Fibroblast of lung (primary cell): ENCODE results near the gene TRMT61A. TPM values are rescaled to one million over a fixed set of nuclear protein-coding genes. Genes with fewer than 3 reads are reported as not detected.

Experiments
- DNase-seq, 2 donors: peaks; one replicate each; pipeline versions ENCODE4 v3.0.0 to v3.0.0-alpha.2; 2010; ENCODE audit warnings: low read depth in 2 of 2
- H2AFZ ChIP-seq: 2 replicates; pipeline ENCODE4 v1.5.1; 2012; ENCODE audit warnings: low read length, control low read depth, inconsistent platforms
- H3K27ac ChIP-seq: 2 replicates; pipeline ENCODE4 v1.5.1; 2011; ENCODE audit warnings: low read length, control low read depth; ENCODE audit not compliant: insufficient read depth
- H3K27me3 ChIP-seq: 2 replicates; pipeline ENCODE4 v1.5.1; 2011; ENCODE audit warnings: mild to moderate bottlenecking, low read length; ENCODE audit not compliant: control insufficient read depth, insufficient read depth
- H3K36me3 ChIP-seq: 2 replicates; pipeline ENCODE4 v1.5.1; 2011; ENCODE audit warnings: low read length; ENCODE audit not compliant: control insufficient read depth, insufficient read depth
- H3K4me1 ChIP-seq: 2 replicates; pipeline ENCODE4 v1.5.1; 2011; ENCODE audit warnings: low read length; ENCODE audit not compliant: control insufficient read depth, insufficient read depth; ENCODE audit errors: extremely low read depth
- H3K4me2 ChIP-seq: 2 replicates; pipeline ENCODE4 v1.5.1; 2011; ENCODE audit warnings: low read length, control low read depth; ENCODE audit not compliant: insufficient read depth; ENCODE audit errors: extremely low read depth
- H3K4me3 ChIP-seq, 4 experiments: fragments of 200-600 bp in 1 of 4; sonication (generic) in 1 of 4; replicated peaks in 1 of 4; 2 replicates each; pipeline ENCODE4 v1.5.1; 2011 to 2016; ENCODE audit warnings: low read length in 4 of 4, low read depth in 3 of 4, mild to moderate bottlenecking in 3 of 4, control low read depth in 2 of 4, inconsistent platforms in 1 of 4, mixed read lengths in 1 of 4; ENCODE audit not compliant: insufficient read depth in 1 of 4; ENCODE audit errors: control extremely low read depth in 1 of 4
- H3K79me2 ChIP-seq: 2 replicates; pipeline ENCODE4 v1.5.1; 2012; ENCODE audit warnings: mild to moderate bottlenecking, low read length, inconsistent platforms; ENCODE audit not compliant: control insufficient read depth, insufficient read depth
- H3K9ac ChIP-seq: 2 replicates; pipeline ENCODE4 v1.5.1; 2011; ENCODE audit warnings: mild to moderate bottlenecking, low read length, control low read depth; ENCODE audit not compliant: insufficient read depth
- H3K9me3 ChIP-seq: 2 replicates; pipeline ENCODE4 v1.5.1; 2012; ENCODE audit warnings: low read depth, low read length; ENCODE audit not compliant: control insufficient read depth, insufficient read depth
- H4K20me1 ChIP-seq: 2 replicates; pipeline ENCODE4 v1.5.1; 2011; ENCODE audit warnings: low read length; ENCODE audit not compliant: control insufficient read depth, insufficient read depth; ENCODE audit errors: extremely low read depth
- EZH2 ChIP-seq: IDR thresholded peaks from 2 replicates; pipeline ENCODE4 v1.5.1; 2012; ENCODE audit warnings: low read length, control low read depth, mild to moderate bottlenecking; ENCODE audit errors: missing control alignments
- polyA plus RNA-seq, 2 donors: library from polyadenylated mRNA; depleted of rRNA in 1 of 2; stranded (reverse) in 1 of 2; unstranded in 1 of 2; fragments of >200 nt; gene quantifications; 2 replicates each; pipeline ENCODE4 v1.2.1, GENCODE V29; 2011 to 2012; ENCODE audit warnings: missing spikeins in 1 of 2
- total RNA-seq: library from RNA; depleted of rRNA; stranded (reverse); fragments of >200 nt; gene quantifications from 2 replicates; pipeline ENCODE4 v1.2.1, GENCODE V29; 2014
- TF ChIP-seq, protein P1 (sequence below), 2 donors: IDR thresholded peaks in 1 of 2; conservative IDR thresholded peaks in 1 of 2; 1 replicate in 1 of 2; 2 replicates in 1 of 2; pipeline ENCODE4 v1.5.1; 2011 to 2012; ENCODE audit warnings: low read length in 2 of 2, control low read depth in 1 of 2, inconsistent platforms in 1 of 2, low read depth in 1 of 2, mild to moderate bottlenecking in 1 of 2

The TRMT61A gene
- total and polyA plus RNA-seq, 2 donors (not counting 1 experiment from before 2014, with no cell fraction given), result 4.2 to 10.6 TPM

DNA sequence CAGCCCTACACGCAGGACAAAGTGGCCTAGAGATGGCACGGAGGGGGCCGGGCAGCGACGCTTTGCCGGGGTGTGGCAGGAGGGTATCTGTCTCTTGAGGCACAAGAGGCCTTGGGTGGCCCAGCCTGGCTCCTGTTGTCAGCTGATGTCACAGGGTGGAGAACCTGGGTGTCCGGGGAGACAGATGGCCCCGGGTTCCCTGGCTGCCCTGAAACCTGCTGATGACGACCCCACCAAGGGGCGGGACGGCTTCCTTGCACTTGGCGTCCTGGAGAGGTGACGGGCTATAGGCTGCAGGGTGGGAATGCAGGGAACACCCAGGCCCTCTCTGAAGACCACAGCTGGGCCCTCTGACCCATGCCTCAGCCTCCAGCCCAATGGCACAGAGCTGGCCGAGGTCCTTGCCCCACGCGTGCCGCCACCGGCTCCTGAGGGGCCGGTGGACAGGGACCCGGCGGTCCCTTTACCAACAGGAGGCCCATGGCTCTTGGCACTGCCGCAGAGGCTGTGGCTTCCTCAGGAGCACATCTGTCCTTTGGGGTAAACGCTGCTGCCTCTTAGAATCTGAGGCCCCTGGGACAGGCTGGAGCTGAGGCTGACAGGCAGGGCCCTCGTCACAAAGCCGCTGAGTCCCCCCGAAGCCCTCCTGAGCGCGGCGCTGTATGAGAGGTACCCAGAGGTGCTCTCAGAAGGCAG, 16.4 kb downstream of the TRMT61A start:
- no peak for DNase-seq
- Histone ChIP-seq H3K9me3 (no peaks in the 10 kb centered on the region), H2AFZ (no peak overlapping the region), H3K9ac (no peak overlapping the region), H3K4me3 (no peak overlapping the region), H3K4me2 (no peak overlapping the region), H3K36me3 (no peaks in the 10 kb centered on the region), H3K4me1 (peaks cover 36% of the 10 kb centered on the region), H3K79me2 (no peaks in the 10 kb centered on the region), H3K27ac (no peak overlapping the region), H4K20me1 (no peaks in the 10 kb centered on the region), H3K27me3 (no peaks in the 10 kb centered on the region)
- TF ChIP-seq EZH2, result no peak
- TF ChIP-seq, protein P1, sequence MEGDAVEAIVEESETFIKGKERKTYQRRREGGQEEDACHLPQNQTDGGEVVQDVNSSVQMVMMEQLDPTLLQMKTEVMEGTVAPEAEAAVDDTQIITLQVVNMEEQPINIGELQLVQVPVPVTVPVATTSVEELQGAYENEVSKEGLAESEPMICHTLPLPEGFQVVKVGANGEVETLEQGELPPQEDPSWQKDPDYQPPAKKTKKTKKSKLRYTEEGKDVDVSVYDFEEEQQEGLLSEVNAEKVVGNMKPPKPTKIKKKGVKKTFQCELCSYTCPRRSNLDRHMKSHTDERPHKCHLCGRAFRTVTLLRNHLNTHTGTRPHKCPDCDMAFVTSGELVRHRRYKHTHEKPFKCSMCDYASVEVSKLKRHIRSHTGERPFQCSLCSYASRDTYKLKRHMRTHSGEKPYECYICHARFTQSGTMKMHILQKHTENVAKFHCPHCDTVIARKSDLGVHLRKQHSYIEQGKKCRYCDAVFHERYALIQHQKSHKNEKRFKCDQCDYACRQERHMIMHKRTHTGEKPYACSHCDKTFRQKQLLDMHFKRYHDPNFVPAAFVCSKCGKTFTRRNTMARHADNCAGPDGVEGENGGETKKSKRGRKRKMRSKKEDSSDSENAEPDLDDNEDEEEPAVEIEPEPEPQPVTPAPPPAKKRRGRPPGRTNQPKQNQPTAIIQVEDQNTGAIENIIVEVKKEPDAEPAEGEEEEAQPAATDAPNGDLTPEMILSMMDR (conservative IDR thresholded peaks at IDR 0.05 in 1 of 2, IDR thresholded peaks at IDR 0.05 in 1 of 2; ENCODE audit: low read depth in 1 of 2, low read length in 2 of 2), result no peak

GRCh38 chr14:103545915-103546651, 17.1 kb downstream of the TRMT61A start:
- TF ChIP-seq, protein P1 (conservative IDR thresholded peaks at IDR 0.05 in 1 of 2, IDR thresholded peaks at IDR 0.05 in 1 of 2; ENCODE audit: low read depth in 1 of 2, low read length in 2 of 2), result no peak
- no peak for TF ChIP-seq EZH2
- Histone ChIP-seq H3K4me2 (no peak overlapping the region), H3K27ac (no peak overlapping the region), H4K20me1 (no peaks in the 10 kb centered on the region), H3K9me3 (no peaks in the 10 kb centered on the region), H3K4me1 (peaks cover 33% of the 10 kb centered on the region), H2AFZ (no peak overlapping the region), H3K9ac (no peak overlapping the region), H3K79me2 (no peaks in the 10 kb centered on the region), H3K4me3 (no peak overlapping the region), H3K36me3 (no peaks in the 10 kb centered on the region), H3K27me3 (no peaks in the 10 kb centered on the region)
- DNase-seq, result no peak

DNA sequence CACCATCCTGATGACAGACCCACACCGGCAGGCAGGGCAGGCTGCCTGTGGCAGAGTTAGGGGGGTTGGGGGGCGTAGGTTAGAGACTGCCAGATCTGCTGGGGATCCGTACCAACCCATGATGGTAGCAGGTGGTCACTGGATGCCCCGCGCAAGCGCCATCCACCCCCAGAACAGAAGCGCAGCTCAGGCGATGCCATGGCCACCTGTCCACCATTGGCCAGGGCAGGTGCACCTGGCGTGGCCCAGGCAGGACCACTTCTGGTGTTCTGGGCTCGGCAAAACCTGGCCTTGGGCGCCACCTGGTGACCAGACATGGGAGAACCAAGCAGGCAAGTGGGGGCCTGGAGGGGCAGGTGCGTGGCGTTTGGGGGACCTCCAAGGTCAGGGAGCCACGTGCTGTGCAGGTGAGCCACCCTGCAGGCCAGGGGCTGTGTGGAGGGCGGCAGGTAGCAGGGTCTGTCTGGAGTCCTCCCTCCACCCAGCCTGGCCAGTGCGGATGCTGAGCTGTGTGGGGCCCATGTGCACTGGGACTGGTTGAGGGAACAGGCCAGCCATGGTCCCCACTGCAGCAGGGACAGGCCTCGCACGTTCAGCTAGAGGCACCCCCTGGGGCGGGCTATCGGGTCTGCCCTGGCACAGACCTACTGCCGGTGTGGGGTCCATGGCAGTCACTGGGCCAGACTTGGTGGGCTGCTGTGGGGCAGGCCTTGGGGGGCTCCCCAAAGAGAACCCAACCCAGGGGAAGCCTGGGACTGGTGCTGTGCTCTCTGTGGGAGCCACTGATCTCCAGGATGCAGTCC, 17.9 kb downstream of the TRMT61A start:
- TF ChIP-seq EZH2, result no peak
- TF ChIP-seq, protein P1 (conservative IDR thresholded peaks at IDR 0.05 in 1 of 2, IDR thresholded peaks at IDR 0.05 in 1 of 2; ENCODE audit: low read depth in 1 of 2, low read length in 2 of 2), result peak; percentile 75 to 79
- no peaks in the 10 kb centered on the region for H3K79me2 ChIP-seq
- H4K20me1 ChIP-seq, result no peaks in the 10 kb centered on the region
- no peak for DNase-seq
- no peaks in the 10 kb centered on the region for H3K9me3 ChIP-seq
- H3K4me1 ChIP-seq, result peaks cover 31% of the 10 kb centered on the region
- no peak overlapping the region for H3K4me2 ChIP-seq
- no peak overlapping the region for H3K4me3 ChIP-seq
- no peak overlapping the region for H3K27ac ChIP-seq
- no peak overlapping the region for H2AFZ ChIP-seq
- H3K36me3 ChIP-seq, result no peaks in the 10 kb centered on the region
- no peaks in the 10 kb centered on the region for H3K27me3 ChIP-seq
- H3K9ac ChIP-seq, result no peak overlapping the region
